ENCODE results near the gene KPRP. TPM values are rescaled to one million over a fixed set of nuclear protein-coding genes. Genes with fewer than 3 reads are reported as not detected.

The KPRP gene
- not detected for total RNA-seq
- long read RNA-seq, result 0 reads

- DNase-seq (no peak), ATAC-seq (no peak)
- intact Hi-C loops (cut with DNase I, micrococcal nuclease), result no loop called here
Observed at GRCh38 chr1:152757747-152758146, at the start of gene KPRP. Gene KPRP (plus strand): TSS chr1:152758025. CDS start chr1:152759589, 1,564 bp downstream.

- ATAC-seq, result no peak
- DNase-seq, result no peak
- intact Hi-C loops (cut with DNase I, micrococcal nuclease), result no loop called here
Observed at GRCh38 chr1:152718238-152718637, 39.6 kb upstream of the KPRP start.

DNA sequence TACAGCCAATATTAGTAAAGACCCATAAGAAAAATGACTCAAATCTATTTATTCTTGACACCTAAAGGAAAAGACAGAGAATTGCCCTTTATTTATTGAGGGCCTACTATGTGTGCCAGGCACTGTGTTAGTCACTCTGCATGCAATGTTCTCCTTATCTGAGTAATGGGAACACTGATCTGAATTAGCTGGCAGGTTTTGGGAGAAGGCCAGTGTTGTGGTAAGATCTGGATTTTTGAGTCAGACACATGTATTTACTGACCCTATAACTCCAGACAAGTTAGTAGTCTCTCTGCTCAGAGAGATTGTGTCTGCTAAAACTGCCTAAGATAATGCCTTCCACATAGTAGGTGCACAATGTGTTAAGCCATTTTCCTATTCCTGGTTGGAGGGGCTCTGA, 32.6 kb upstream of the KPRP start:
- DNase-seq (no peak), ATAC-seq (no peak)
- intact Hi-C loops (cut with DNase I, micrococcal nuclease), result no loop called here

- intact Hi-C loops (cut with DNase I, micrococcal nuclease), result no loop called here
- ATAC-seq (no peak), DNase-seq (no peak)
Observed at GRCh38 chr1:152728986-152729385, 28.8 kb upstream of the KPRP start.

DNA sequence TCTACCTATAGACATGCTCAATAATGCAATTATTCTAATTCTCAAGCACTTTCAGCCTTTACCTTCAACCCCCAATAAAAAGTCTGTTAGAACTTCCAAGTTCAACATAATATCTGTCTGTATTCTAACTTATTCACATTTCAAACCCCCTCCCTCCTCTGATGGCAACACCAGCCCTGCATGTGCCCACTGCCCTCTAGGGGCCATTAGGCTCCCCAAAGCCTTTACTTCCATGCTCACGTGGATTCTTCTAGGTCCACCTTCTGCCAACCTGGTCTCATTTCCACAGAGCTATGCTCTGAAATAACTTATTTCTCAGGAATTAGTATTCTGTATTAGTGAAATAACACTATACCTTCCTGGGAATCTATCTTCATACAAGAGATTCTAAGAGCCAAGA, 22.2 kb upstream of the KPRP start:
- ATAC-seq (no peak), DNase-seq (no peak)
- intact Hi-C loops (cut with DNase I, micrococcal nuclease), result no loop called here

GRCh38 chr1:152737997-152738396, 19.8 kb upstream of the KPRP start:
- DNase-seq (no peak), ATAC-seq (no peak)
- intact Hi-C loops (cut with DNase I, micrococcal nuclease), result no loop called here

GRCh38 chr1:152739841-152740240, 18.0 kb upstream of the KPRP start:
- intact Hi-C loops (cut with DNase I, micrococcal nuclease), result no loop called here
- no peak for DNase-seq
- ATAC-seq, result no peak

GRCh38 chr1:152741656-152742055, 16.2 kb upstream of the KPRP start:
- DNase-seq, result no peak
- intact Hi-C loops (cut with DNase I, micrococcal nuclease), result no loop called here
- ATAC-seq, result no peak

DNA sequence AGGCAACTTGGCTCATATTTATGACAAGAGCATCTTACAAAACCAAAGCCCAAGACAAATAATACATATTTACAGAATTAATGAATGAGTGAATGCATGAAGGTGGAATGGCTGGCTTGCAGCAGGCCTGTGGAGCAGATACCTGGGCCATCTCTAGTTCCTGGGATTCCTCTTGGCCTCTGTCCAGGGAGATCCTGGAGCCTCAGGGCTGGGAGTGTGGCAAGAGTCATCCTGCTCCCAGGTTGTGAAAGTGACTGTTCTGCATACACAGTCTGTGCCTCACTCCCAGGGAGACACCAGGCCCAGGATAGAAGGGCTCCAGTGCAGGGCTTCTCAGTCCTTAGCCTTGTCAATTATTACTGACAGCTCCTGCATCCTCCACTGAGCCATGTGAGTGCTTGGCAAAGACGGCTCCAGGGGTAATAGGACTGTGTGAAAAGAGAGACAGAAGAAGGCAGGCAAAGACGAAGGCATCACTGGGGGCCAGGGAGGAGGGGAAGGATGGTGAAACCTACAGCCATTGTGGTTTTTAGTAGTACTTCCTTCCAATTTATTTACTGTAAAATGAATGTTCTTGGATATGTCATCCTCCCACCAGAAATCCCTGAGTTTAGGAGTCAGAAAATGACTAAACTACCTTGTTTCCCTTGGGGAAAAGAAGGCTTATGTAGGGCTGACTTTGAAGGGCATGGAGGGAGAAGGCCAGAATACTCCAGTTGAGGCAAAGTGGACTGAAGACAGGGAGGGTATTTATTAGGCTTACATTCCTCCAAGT, 14.3 kb upstream of the KPRP start:
- intact Hi-C loops (cut with DNase I, micrococcal nuclease), result no loop called here
- DNase-seq (no peak), ATAC-seq (no peak)

DNA sequence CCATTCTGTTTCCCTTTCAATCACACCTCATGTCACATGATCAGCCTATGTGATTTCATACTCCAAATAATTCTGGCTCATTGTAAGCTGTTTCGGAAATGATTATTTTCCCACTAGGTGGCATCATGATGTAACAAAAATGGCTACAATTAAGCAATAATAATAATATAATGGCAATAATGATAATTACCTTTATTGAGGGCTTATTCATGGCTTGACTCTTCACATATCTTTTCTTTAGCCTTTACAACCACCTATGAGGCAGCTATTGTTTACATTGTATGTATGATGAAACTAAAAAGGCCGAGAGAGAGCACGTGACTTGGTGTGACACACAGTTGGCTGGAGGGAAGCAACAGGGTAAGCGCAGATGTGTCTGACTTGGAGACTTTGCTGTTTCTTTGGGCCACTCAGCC, 12.5 kb upstream of the KPRP start:
- DNase-seq, result no peak
- no peak for ATAC-seq
- intact Hi-C loops (cut with DNase I, micrococcal nuclease), result no loop called here

DNA sequence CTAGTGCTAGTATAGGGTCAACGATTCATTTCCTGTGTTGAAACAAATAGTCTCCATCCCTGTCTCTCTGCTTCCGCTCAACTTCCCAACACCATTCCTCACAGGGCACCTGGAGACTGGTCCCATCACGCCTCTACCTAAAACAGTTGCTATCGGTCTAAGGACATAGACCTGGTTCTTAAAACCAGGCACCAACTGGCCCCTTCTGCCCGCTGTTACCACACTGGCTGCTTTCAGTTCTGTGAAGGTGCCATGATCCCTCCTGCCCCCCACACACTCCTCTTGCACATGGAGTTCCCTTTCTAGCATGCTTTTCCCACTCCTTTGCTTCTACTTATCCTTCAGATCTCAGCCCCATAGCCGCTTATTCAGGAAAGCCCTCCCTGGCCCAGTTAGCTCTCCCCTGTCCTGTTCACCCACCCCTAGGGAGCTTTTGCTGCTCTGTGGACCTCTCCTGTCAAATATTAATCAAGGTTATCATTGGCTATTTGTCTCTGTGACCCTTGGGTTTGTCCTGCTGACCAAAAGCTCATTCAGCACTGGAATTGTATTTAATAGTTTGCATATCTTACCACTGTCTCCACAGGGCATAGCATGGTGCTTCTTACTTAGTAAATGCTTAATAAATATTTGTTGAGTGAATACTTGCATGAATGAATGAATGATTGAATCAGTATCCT, 11.9 kb upstream of the KPRP start:
- no peak for DNase-seq
- no peak for ATAC-seq
- intact Hi-C loops (cut with DNase I, micrococcal nuclease), result no loop called here

DNA sequence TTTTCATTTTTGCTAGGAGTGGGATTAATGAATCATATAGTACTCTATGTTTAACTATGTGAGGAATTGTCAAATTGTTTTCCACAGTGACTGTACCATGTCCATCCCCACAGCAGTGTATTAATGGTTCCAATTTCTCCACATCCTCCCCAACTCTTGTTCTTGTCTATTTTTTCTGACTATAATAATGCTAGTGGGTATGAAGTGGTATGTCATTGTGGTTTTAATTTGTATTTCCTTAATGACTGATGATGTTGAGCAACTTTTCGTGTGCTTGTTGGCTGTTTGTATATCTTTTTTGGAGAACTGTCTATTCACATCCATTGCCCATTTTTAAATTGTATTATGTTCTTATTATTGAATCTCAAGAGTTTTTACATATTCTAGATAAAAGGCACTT, 10.0 kb upstream of the KPRP start:
- intact Hi-C loops (cut with DNase I, micrococcal nuclease), result no loop called here
- no peak for DNase-seq
- ATAC-seq, result no peak

DNA sequence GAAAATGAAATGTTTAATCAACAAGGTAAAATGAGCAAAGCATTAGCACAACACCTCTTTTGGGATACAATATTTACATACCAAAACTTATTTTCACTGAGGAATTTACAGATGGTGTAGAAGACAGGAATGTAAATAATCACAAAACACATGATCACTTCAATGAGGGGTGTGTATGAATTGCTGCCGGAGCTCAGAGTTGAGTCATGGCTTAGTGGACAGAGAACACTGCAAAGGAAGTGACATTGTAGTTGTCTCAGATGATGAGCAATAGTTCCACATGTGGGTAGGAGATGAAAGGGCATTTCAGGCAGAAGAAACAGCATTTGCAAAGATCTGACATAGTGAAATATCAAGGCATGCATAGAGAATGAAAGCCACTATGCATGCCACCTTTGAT, 5.6 kb upstream of the KPRP start:
- ATAC-seq (no peak), DNase-seq (no peak)
- intact Hi-C loops (cut with DNase I, micrococcal nuclease), result no loop called here

GRCh38 chr1:152753586-152753985, 4.2 kb upstream of the KPRP start:
- DNase-seq (no peak), ATAC-seq (no peak)
- intact Hi-C loops (cut with DNase I, micrococcal nuclease), result no loop called here

DNA sequence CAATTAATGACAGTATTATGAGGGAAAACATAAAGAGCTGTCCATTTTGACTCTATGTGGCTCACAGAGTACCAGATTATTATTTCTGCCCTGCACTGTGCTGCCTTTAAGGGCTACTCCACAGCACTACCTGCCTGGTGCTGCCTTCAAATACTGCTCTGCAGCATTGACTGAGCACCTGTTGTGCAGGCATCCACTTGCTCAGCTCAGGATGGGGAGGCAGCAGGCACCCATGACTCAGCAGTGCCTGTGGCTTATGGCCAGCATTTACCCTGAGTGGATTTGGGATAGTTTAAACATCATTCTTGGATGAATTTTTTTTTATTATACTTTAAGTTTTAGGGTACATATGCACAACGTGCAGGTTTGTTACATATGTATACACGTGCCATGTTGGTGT, 953 bp upstream of the KPRP start:
- ATAC-seq, result no peak
- intact Hi-C loops (cut with DNase I, micrococcal nuclease), result no loop called here

GRCh38 chr1:152758636-152759035, 811 bp downstream of the KPRP start:
- intact Hi-C loops (cut with DNase I, micrococcal nuclease), result no loop called here
- no peak for DNase-seq

More for the DNA sequence above, 953 bp upstream of the KPRP start:
- no peak for DNase-seq

DNA sequence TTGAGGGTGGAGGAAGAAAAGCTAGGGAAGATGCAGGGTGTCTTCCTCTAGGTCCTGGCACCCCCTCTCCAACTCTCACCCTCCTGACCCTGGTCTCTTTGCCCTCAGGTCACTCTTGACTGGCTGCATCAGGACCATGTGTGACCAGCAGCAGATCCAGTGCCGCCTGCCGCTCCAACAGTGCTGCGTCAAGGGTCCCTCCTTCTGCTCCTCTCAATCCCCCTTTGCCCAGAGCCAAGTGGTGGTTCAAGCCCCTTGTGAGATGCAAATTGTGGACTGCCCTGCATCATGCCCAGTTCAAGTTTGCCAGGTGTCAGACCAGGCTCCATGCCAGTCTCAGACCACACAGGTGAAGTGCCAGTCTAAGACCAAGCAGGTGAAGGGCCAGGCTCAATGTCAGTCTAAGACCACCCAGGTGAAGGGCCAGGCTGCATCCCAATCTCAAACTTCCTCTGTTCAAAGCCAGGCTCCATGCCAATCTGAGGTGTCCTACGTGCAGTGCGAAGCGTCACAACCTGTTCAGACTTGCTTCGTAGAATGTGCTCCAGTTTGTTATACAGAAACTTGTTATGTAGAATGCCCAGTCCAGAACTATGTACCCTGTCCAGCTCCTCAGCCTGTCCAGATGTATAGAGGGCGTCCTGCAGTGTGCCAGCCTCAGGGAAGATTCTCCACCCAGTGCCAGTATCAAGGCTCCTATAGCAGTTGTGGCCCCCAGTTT, 1.8 kb downstream of the KPRP start:
- intact Hi-C loops (cut with DNase I, micrococcal nuclease), result no loop called here
- no peak for ATAC-seq
- no peak for DNase-seq

More at GRCh38 chr1:152758636-152759035, 811 bp downstream of the KPRP start:
- no peak for ATAC-seq

DNA sequence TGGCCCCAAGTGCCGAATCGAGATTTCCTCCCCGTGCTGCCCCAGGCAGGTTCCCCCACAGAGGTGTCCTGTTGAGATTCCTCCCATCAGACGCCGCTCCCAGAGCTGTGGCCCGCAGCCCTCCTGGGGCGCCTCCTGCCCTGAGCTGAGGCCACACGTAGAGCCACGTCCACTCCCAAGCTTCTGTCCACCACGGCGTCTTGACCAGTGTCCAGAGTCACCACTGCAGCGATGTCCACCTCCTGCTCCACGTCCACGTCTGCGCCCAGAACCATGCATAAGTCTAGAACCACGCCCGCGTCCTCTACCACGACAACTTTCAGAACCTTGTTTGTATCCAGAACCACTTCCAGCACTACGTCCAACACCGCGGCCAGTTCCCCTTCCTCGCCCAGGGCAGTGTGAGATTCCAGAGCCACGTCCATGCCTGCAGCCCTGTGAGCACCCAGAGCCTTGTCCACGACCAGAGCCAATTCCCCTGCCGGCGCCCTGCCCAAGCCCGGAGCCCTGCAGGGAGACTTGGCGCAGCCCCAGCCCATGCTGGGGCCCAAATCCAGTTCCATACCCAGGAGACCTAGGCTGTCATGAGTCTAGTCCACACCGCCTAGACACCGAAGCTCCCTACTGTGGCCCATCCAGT, 2.8 kb downstream of the KPRP start:
- no peak for ATAC-seq
- intact Hi-C loops (cut with DNase I, micrococcal nuclease), result no loop called here
- no peak for DNase-seq

GRCh38 chr1:152761609-152762213, 3.9 kb downstream of the KPRP start:
- DNase-seq, result no peak

More at GRCh38 chr1:152761609-152762213, 3.9 kb downstream of the KPRP start:
- intact Hi-C loops (cut with DNase I, micrococcal nuclease), result no loop called here
- ATAC-seq, result no peak

Measured in left colon (tissue), 2 donors.